SK-N-SH treated with all-trans-retinoic acid at 6 μM for 48 hours (cell line): Measurements from ENCODE around the gene NPLOC4.

ENCODE experiments used
- ESRRG ChIP-seq: fragments of 250-450 bp; sonication (Bioruptor Pico); IDR thresholded peaks from 2 replicates; pipeline ENCODE4 v1.6.1; 2021; ENCODE audit warnings: mild to moderate bottlenecking
- ISL1 ChIP-seq: fragments of 250-450 bp; sonication (Bioruptor Pico); IDR thresholded peaks from 2 replicates; pipeline ENCODE4 v2.1.2; 2022; ENCODE audit warnings: mild to moderate bottlenecking, moderate library complexity
- PATZ1 ChIP-seq: fragments of 250-450 bp; sonication (Bioruptor Pico); IDR thresholded peaks from 2 replicates; pipeline ENCODE4 v1.8.0; 2020; ENCODE audit warnings: mild to moderate bottlenecking, moderate library complexity, borderline replicate concordance
- POU6F1 ChIP-seq: fragments of 250-450 bp; sonication (Bioruptor Pico); IDR thresholded peaks from 2 replicates; pipeline ENCODE4 v1.8.0; 2021; ENCODE audit warnings: low read depth, mild to moderate bottlenecking, moderate library complexity, borderline replicate concordance
- TCF4 ChIP-seq: fragments of 250-450 bp; sonication (Bioruptor Pico); IDR thresholded peaks from 2 replicates; pipeline ENCODE4 v1.8.0; 2021; ENCODE audit warnings: mild to moderate bottlenecking, moderate library complexity, borderline replicate concordance
- ZFP30 ChIP-seq: fragments of 450-650 bp; formaldehyde crosslinking; IDR thresholded peaks from 2 replicates; pipeline ENCODE4 v1.5.0; 2022; ENCODE audit warnings: mild to moderate bottlenecking, moderate library complexity
- ZNF70 ChIP-seq: fragments of 450-650 bp; formaldehyde crosslinking; IDR thresholded peaks from 2 replicates; pipeline ENCODE4 v1.5.0; 2020; ENCODE audit warnings: mild to moderate bottlenecking, moderate library complexity
- ZNF8 ChIP-seq: fragments of 450-650 bp; formaldehyde crosslinking; IDR thresholded peaks from 2 replicates; pipeline ENCODE4 v1.5.0; 2020; ENCODE audit warnings: mild to moderate bottlenecking, moderate library complexity

GRCh38 chr17:81518113-81518784 lies 118.7 kb downstream of the NPLOC4 start:
- TF ChIP-seq ESRRG (CRISPR knock-in tag) (no peak), ZNF70 (CRISPR knock-in tag) (no peak), PATZ1 (CRISPR knock-in tag) (no peak), ZNF8 (CRISPR knock-in tag) (no peak), ZFP30 (CRISPR knock-in tag) (no peak), TCF4 (CRISPR knock-in tag) (no peak), POU6F1 (CRISPR knock-in tag) (no peak), ISL1 (CRISPR knock-in tag) (no peak)
